ENCODE data around the gene SLC39A13. TPM values are rescaled to one million over a fixed set of nuclear protein-coding genes. Genes with fewer than 3 reads are reported as not detected.
A peak's percentile ranks its signal among the peaks of the same experiment; 100 is the strongest.

The SLC39A13 gene
- total RNA-seq, 1 experiment from 2014 or later, result 27.1 TPM

DNA sequence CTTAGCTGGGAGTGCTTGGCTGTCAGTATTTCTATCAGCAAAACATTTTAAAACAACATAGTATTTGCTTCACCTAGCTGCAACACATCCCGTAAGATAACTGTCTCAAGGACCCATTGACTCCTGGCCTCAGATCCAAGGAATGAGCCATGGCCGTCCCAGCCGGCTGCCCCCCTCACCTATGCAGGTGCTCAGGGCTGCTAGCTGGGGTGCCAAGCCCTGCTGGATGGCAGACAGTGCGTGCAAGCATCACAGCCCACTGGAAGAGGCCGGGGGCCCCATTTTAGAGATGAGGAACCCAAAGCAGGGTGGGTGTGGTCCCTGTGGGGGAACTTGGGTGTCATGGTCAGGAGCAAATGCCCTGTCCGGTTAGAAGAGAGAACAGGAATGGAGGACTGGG lies 9.3 kb downstream of the SLC39A13 start:
- CTCF ChIA-PET, result interaction anchor here (0.5 kb wide), 1 partner anchor 36 kb away, joined by 3 read pairs; no protein-coding TSS in a partner anchor
- H3K27me3 Mint-ChIP-seq (ENCODE audit: insufficient read depth, unreplicated experiment), result no peaks in the 10 kb centered on the region
- POLR2A ChIA-PET, result no interaction called here
- no peak for DNase-seq
- H3K4me1 ChIP-seq, result peaks cover 8% of the 10 kb centered on the region; the same call in 1 of the 2 replicates
- H3K9me3 Mint-ChIP-seq (ENCODE audit: unreplicated experiment), result no peaks in the 10 kb centered on the region
- H3K4me3 Mint-ChIP-seq (ENCODE audit: unreplicated experiment), result no peak overlapping the region
- H3K27me3 ChIP-seq (replicated peaks; ENCODE audit: control insufficient read depth, insufficient read depth, low read length), result no peaks in the 10 kb centered on the region
- H3K27ac Mint-ChIP-seq (ENCODE audit: unreplicated experiment), result peak overlapping the region; percentile 20
- H3K4me1 Mint-ChIP-seq (ENCODE audit: low read depth, unreplicated experiment), result peaks cover 11% of the 10 kb centered on the region
- H3K4me3 ChIP-seq (ENCODE audit: low read depth, low read length), result no peak overlapping the region
- TF ChIP-seq, protein P1, sequence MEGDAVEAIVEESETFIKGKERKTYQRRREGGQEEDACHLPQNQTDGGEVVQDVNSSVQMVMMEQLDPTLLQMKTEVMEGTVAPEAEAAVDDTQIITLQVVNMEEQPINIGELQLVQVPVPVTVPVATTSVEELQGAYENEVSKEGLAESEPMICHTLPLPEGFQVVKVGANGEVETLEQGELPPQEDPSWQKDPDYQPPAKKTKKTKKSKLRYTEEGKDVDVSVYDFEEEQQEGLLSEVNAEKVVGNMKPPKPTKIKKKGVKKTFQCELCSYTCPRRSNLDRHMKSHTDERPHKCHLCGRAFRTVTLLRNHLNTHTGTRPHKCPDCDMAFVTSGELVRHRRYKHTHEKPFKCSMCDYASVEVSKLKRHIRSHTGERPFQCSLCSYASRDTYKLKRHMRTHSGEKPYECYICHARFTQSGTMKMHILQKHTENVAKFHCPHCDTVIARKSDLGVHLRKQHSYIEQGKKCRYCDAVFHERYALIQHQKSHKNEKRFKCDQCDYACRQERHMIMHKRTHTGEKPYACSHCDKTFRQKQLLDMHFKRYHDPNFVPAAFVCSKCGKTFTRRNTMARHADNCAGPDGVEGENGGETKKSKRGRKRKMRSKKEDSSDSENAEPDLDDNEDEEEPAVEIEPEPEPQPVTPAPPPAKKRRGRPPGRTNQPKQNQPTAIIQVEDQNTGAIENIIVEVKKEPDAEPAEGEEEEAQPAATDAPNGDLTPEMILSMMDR (IDR thresholded peaks at IDR 0.05; ENCODE audit: insufficient read depth in 1 of 2, low read depth in 1 of 2, low read length in 1 of 2, severe bottlenecking in 1 of 2, unreplicated experiment in 1 of 2), result no peak
- no TSS peak for BruUV-seq (replicated peaks)
- H3K36me3 ChIP-seq (ENCODE audit: control insufficient read depth, insufficient read depth, low read length), result peaks cover 3% of the 10 kb centered on the region
- peaks cover 73% of the 10 kb centered on the region for H3K36me3 Mint-ChIP-seq (ENCODE audit: insufficient read depth, unreplicated experiment)
- no peaks in the 10 kb centered on the region for H3K9me3 ChIP-seq
- intact Hi-C loops (cut with micrococcal nuclease; ENCODE audit: unreplicated experiment), result no loop called here

DNA sequence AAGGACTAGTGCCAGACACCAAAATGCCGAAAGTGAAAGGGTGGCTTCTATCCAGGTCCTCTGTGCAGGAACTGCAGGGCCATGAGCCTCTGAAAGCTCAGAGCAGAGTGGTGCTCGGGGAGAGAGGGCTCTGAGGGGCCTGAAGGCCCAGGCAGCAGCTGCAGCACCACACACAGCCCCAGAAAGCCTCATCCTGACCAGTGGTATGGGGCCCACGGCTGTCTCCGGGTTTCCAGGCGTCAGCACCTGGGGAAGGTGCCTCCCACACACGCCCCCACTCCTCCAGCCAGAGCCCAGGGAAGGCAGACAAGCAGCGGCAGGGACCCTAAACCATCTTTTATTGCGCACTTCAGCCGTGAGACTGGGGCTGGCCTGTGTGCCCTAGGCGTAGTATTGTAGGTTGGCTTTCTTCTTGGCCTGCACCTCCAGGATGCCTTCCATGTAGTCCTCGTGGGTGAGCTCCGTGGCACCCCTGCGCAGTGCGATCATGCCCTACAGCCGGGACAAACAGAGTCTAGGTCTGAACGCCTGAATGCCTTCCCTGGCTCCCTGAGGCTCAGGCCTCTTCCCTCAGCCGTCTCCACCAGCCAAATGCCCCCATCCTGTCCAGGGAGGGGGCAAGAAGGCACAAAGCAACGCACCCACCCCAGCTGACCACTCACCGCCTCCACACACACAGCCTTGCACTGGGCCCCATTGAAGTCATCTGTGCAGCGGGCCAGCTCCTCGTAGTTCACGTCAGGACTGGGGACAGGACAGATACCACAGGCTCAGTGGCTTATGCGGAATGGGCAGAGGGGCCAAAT lies 10.3 kb downstream of the SLC39A13 start:
- Histone ChIP-seq H3K27me3 (replicated peaks; ENCODE audit: control insufficient read depth, insufficient read depth, low read length) (no peaks in the 10 kb centered on the region), H3K4me3 (ENCODE audit: low read depth, low read length) (no peak overlapping the region), H3K9me3 (no peaks in the 10 kb centered on the region), H3K4me1 (peaks cover 8% of the 10 kb centered on the region; the same call in 1 of the 2 replicates), H3K36me3 (ENCODE audit: control insufficient read depth, insufficient read depth, low read length) (peaks cover 6% of the 10 kb centered on the region)
- Mint-ChIP-seq H3K36me3 (ENCODE audit: insufficient read depth, unreplicated experiment) (peaks cover 76% of the 10 kb centered on the region), H3K27ac (ENCODE audit: unreplicated experiment) (peak overlapping the region; percentile 20), H3K27me3 (ENCODE audit: insufficient read depth, unreplicated experiment) (no peaks in the 10 kb centered on the region), H3K4me3 (ENCODE audit: unreplicated experiment) (no peak overlapping the region), H3K4me1 (ENCODE audit: low read depth, unreplicated experiment) (peaks cover 11% of the 10 kb centered on the region), H3K9me3 (ENCODE audit: unreplicated experiment) (no peaks in the 10 kb centered on the region)
- ChIA-PET POLR2A (no interaction called here), CTCF (no interaction called here)
- TF ChIP-seq, protein P1 (IDR thresholded peaks at IDR 0.05; ENCODE audit: insufficient read depth in 1 of 2, low read depth in 1 of 2, low read length in 1 of 2, severe bottlenecking in 1 of 2, unreplicated experiment in 1 of 2), result no peak
- intact Hi-C loops (cut with micrococcal nuclease; ENCODE audit: unreplicated experiment), result no loop called here
- no peak for DNase-seq
- BruUV-seq (replicated peaks), result no TSS peak

DNA sequence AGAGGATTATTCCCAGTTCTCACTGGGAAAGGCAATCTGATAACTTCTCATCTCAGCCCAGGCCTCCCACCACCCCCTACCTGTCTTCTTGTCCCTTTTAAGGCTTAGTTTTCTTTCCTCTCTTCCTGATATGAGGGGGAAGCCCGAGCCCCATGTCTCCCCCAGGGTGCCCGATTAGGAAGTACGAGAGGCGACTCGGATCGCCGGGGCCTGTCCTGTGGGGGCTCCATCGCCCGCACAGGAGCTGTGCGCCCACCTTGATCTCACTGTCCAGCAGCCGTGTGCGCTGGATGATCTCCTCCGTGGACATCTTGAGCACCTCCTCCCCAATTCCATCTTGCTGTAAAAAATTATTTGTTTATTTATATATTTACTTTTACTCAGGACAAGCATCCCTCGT lies 17.2 kb downstream of the SLC39A13 start:
- peak overlapping the region; percentile 97 for H3K27ac Mint-ChIP-seq (ENCODE audit: unreplicated experiment)
- Histone ChIP-seq H3K27me3 (replicated peaks; ENCODE audit: control insufficient read depth, insufficient read depth, low read length) (no peaks in the 10 kb centered on the region), H3K4me1 (peaks cover 8% of the 10 kb centered on the region; the same call in 1 of the 2 replicates), H3K36me3 (ENCODE audit: control insufficient read depth, insufficient read depth, low read length) (peaks cover 13% of the 10 kb centered on the region), H3K4me3 (ENCODE audit: low read depth, low read length) (peak overlapping the region; percentile 85), H3K9me3 (no peaks in the 10 kb centered on the region)
- TSS peak; percentile 70 for BruUV-seq (replicated peaks)
- no peak for DNase-seq
- no peaks in the 10 kb centered on the region for H3K27me3 Mint-ChIP-seq (ENCODE audit: insufficient read depth, unreplicated experiment)
- CTCF ChIA-PET, result no interaction called here
- H3K4me3 Mint-ChIP-seq (ENCODE audit: unreplicated experiment), result peak overlapping the region; percentile 89
- H3K4me1 Mint-ChIP-seq (ENCODE audit: low read depth, unreplicated experiment), result peaks cover 10% of the 10 kb centered on the region
- no peaks in the 10 kb centered on the region for H3K9me3 Mint-ChIP-seq (ENCODE audit: unreplicated experiment)
- peaks cover 62% of the 10 kb centered on the region for H3K36me3 Mint-ChIP-seq (ENCODE audit: insufficient read depth, unreplicated experiment)
- TF ChIP-seq, protein P1 (IDR thresholded peaks at IDR 0.05; ENCODE audit: insufficient read depth in 1 of 2, low read depth in 1 of 2, low read length in 1 of 2, severe bottlenecking in 1 of 2, unreplicated experiment in 1 of 2), result no peak
- POLR2A ChIA-PET, result interaction anchor here (1.6 kb wide), 1 partner anchor 29 kb away, joined by 4 read pairs; no protein-coding TSS in a partner anchor
- intact Hi-C loops (cut with micrococcal nuclease; ENCODE audit: unreplicated experiment), result loop anchor here (1.0 to 5.0 kb wide), 3 partner anchors 17 to 342 kb away; partner anchors contain the start of genes FNBP4 and SLC39A13

All from Caco-2 (cell line).